SJCRH30 (cell line): ENCODE data around the gene DQX1. TPM values are rescaled to one million over a fixed set of nuclear protein-coding genes. Genes with fewer than 3 reads are reported as not detected.

Experiments
- DNase-seq, 2 experiments: peaks; one replicate each; pipeline ENCODE4 v3.0.0-alpha.2; 2015 to 2020
- H3K27ac ChIP-seq: fragments of 250-450 bp; sonication (Bioruptor Pico); 2 replicates; pipeline ENCODE4 v1.5.1; 2020; ENCODE audit warnings: mild to moderate bottlenecking, moderate library complexity
- H3K27me3 ChIP-seq: fragments of 250-450 bp; sonication (Bioruptor Pico); 2 replicates; pipeline ENCODE4 v1.5.1; 2020; ENCODE audit warnings: mild to moderate bottlenecking, moderate library complexity
- H3K36me3 ChIP-seq: fragments of 250-450 bp; sonication (Bioruptor Pico); 2 replicates; pipeline ENCODE4 v1.5.1; 2020; ENCODE audit warnings: mild to moderate bottlenecking, moderate library complexity
- H3K4me1 ChIP-seq: fragments of 250-450 bp; sonication (Bioruptor Pico); 2 replicates; pipeline ENCODE4 v1.5.1; 2020; ENCODE audit warnings: mild to moderate bottlenecking, moderate library complexity
- H3K4me3 ChIP-seq: fragments of 250-450 bp; sonication (Bioruptor Pico); 2 replicates; pipeline ENCODE4 v1.5.1; 2020; ENCODE audit warnings: mild to moderate bottlenecking, moderate library complexity
- H3K9me3 ChIP-seq: fragments of 250-450 bp; sonication (Bioruptor Pico); replicated peaks from 2 replicates; pipeline ENCODE4 v1.5.1; 2020; ENCODE audit warnings: mild to moderate bottlenecking, moderate library complexity
- total RNA-seq: library from RNA; depleted of rRNA; stranded (reverse); fragments of >200 nt; shearing (Covaris generic); gene quantifications from 2 replicates; pipeline ENCODE4 v1.2.3, GENCODE V29; 2014

DQX1 gene
- total RNA-seq, 1 experiment from 2014 or later, result 0.30 TPM

GRCh38 chr2:74559912-74560311 lies 33.9 kb upstream of the DQX1 start:
- H3K9me3 ChIP-seq, result no peaks in the 10 kb centered on the region
- H3K4me1 ChIP-seq, result no peaks in the 10 kb centered on the region
- no peak overlapping the region for H3K27ac ChIP-seq
- H3K4me3 ChIP-seq, result no peak overlapping the region
- no peaks in the 10 kb centered on the region for H3K36me3 ChIP-seq
- peaks cover 31% of the 10 kb centered on the region for H3K27me3 ChIP-seq
- DNase-seq, result no peak

- DNase-seq, result no peak
- Histone ChIP-seq H3K27ac (no peak overlapping the region), H3K4me3 (no peak overlapping the region), H3K27me3 (peaks cover 31% of the 10 kb centered on the region), H3K36me3 (no peaks in the 10 kb centered on the region), H3K9me3 (no peaks in the 10 kb centered on the region), H3K4me1 (no peaks in the 10 kb centered on the region)
Measured at GRCh38 chr2:74558284-74559230, 32.5 kb upstream of the DQX1 start.

GRCh38 chr2:74556831-74557370 lies 30.9 kb upstream of the DQX1 start:
- Histone ChIP-seq H3K36me3 (no peaks in the 10 kb centered on the region), H3K27ac (no peak overlapping the region), H3K9me3 (no peaks in the 10 kb centered on the region), H3K27me3 (peaks cover 20% of the 10 kb centered on the region), H3K4me3 (no peak overlapping the region), H3K4me1 (peaks cover 2% of the 10 kb centered on the region)
- no peak for DNase-seq

- Histone ChIP-seq H3K4me3 (no peak overlapping the region), H3K36me3 (no peaks in the 10 kb centered on the region)
- DNase-seq, result no peak
Measured at GRCh38 chr2:74556159-74556558, 30.1 kb upstream of the DQX1 start.

GRCh38 chr2:74555610-74556103 lies 29.6 kb upstream of the DQX1 start:
- Histone ChIP-seq H3K36me3 (no peaks in the 10 kb centered on the region), H3K4me3 (no peak overlapping the region), H3K4me1 (peaks cover 10% of the 10 kb centered on the region), H3K9me3 (no peaks in the 10 kb centered on the region), H3K27me3 (peaks cover 14% of the 10 kb centered on the region), H3K27ac (no peak overlapping the region)
- no peak for DNase-seq

More at GRCh38 chr2:74556159-74556558, 30.1 kb upstream of the DQX1 start:
- Histone ChIP-seq H3K27ac (no peak overlapping the region), H3K9me3 (no peaks in the 10 kb centered on the region), H3K27me3 (peaks cover 14% of the 10 kb centered on the region), H3K4me1 (peaks cover 9% of the 10 kb centered on the region)

- DNase-seq, result no peak
- peaks cover 10% of the 10 kb centered on the region for H3K4me1 ChIP-seq
- peaks cover 7% of the 10 kb centered on the region for H3K27me3 ChIP-seq
- H3K27ac ChIP-seq, result no peak overlapping the region; the same call in 1 of the 2 replicates
- no peaks in the 10 kb centered on the region for H3K36me3 ChIP-seq
- peak overlapping the region; percentile 61 for H3K4me3 ChIP-seq
- H3K9me3 ChIP-seq, result no peaks in the 10 kb centered on the region
Measured at GRCh38 chr2:74554820-74555531, 28.9 kb upstream of the DQX1 start.

GRCh38 chr2:74553892-74554819 lies 28.1 kb upstream of the DQX1 start, which contains the start of the genes DOK1 and LOXL3:
TSS of gene DOK1 (plus strand) at chr2:74554720. CDS start at chr2:74554755, 35 bp downstream.
TSS of gene LOXL3 (minus strand) at chr2:74553942. CDS start at chr2:74552634, 1,308 bp downstream.
- peak within 1 kb of the TSS; percentile 47; the same call in 1 of the 2 replicates for H3K27ac ChIP-seq
- H3K36me3 ChIP-seq, result no peaks in the 10 kb centered on the region
- peaks cover 3% of the 10 kb centered on the region; the same call in 1 of the 2 replicates for H3K27me3 ChIP-seq
- H3K9me3 ChIP-seq, result no peaks in the 10 kb centered on the region
- H3K4me3 ChIP-seq, result peak within 1 kb of the TSS; percentile 61
- peaks cover 10% of the 10 kb centered on the region for H3K4me1 ChIP-seq
- peak; percentile 81 to 83 for DNase-seq

- Histone ChIP-seq H3K27me3 (no peaks in the 10 kb centered on the region), H3K4me3 (peak overlapping the region; percentile 61), H3K36me3 (no peaks in the 10 kb centered on the region), H3K27ac (peak overlapping the region; percentile 47; the same call in 1 of the 2 replicates), H3K9me3 (no peaks in the 10 kb centered on the region), H3K4me1 (peaks cover 14% of the 10 kb centered on the region)
- peak; percentile 47 to 62 for DNase-seq
Measured at GRCh38 chr2:74552914-74553811, 27.1 kb upstream of the DQX1 start.

GRCh38 chr2:74551942-74552913 lies 26.2 kb upstream of the DQX1 start:
- no peak for DNase-seq
- H3K9me3 ChIP-seq, result no peaks in the 10 kb centered on the region
- peak overlapping the region; percentile 61 for H3K4me3 ChIP-seq
- peaks cover 18% of the 10 kb centered on the region for H3K4me1 ChIP-seq
- no peaks in the 10 kb centered on the region for H3K36me3 ChIP-seq
- H3K27me3 ChIP-seq, result no peaks in the 10 kb centered on the region
- peak overlapping the region; percentile 47; the same call in 1 of the 2 replicates for H3K27ac ChIP-seq

GRCh38 chr2:74551530-74551929 lies 25.5 kb upstream of the DQX1 start:
- peaks cover 18% of the 10 kb centered on the region for H3K4me1 ChIP-seq
- DNase-seq, result peak; percentile 59 to 80
- H3K27ac ChIP-seq, result no peak overlapping the region
- H3K4me3 ChIP-seq, result no peak overlapping the region
- H3K36me3 ChIP-seq, result no peaks in the 10 kb centered on the region
- no peaks in the 10 kb centered on the region for H3K9me3 ChIP-seq
- no peaks in the 10 kb centered on the region for H3K27me3 ChIP-seq

GRCh38 chr2:74550231-74550630 lies 24.2 kb upstream of the DQX1 start:
- no peaks in the 10 kb centered on the region for H3K36me3 ChIP-seq
- peaks cover 18% of the 10 kb centered on the region for H3K4me1 ChIP-seq
- no peaks in the 10 kb centered on the region for H3K27me3 ChIP-seq
- DNase-seq, result no peak
- H3K27ac ChIP-seq, result no peak overlapping the region
- no peaks in the 10 kb centered on the region for H3K9me3 ChIP-seq
- no peak overlapping the region for H3K4me3 ChIP-seq
